ENCODE data around the gene PCGF6. TPM values are rescaled to one million over a fixed set of nuclear protein-coding genes. Genes with fewer than 3 reads are reported as not detected.

PCGF6 gene
- total RNA-seq, 2 donors from 2014 or later, result 7.0 to 13.8 TPM

DNA sequence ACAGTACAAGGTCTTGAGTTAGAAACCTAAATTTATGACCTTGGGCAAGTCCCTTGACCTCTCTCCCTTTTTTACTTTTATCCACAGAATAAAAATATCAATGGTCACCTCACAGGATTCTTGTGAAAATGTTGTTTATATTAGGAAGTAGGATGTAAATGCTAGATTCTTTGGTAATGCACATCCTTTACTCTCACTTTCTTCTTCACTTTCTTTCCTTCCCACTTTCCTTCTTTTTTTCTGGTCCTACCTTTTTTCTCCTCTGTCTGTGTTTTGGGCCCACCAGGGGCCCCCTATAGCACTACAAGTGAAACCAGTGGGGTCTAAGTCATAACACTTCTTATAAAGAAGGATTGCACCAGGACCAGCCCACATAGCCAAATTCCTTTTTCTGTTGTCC, 93.1 kb downstream of the PCGF6 start:
- H3K4me1 ChIP-seq (ENCODE audit: control insufficient read depth in 1 of 2, low read depth in 2 of 2), result no peaks in the 10 kb centered on the region
- H3K4me3 ChIP-seq, result no peak overlapping the region
- ATAC-seq (ENCODE audit: insufficient number of reproducible peaks, low FRiP score, low read depth) (no peak), DNase-seq (ENCODE audit: low spot score) (no peak)
- TF ChIP-seq, protein P1, sequence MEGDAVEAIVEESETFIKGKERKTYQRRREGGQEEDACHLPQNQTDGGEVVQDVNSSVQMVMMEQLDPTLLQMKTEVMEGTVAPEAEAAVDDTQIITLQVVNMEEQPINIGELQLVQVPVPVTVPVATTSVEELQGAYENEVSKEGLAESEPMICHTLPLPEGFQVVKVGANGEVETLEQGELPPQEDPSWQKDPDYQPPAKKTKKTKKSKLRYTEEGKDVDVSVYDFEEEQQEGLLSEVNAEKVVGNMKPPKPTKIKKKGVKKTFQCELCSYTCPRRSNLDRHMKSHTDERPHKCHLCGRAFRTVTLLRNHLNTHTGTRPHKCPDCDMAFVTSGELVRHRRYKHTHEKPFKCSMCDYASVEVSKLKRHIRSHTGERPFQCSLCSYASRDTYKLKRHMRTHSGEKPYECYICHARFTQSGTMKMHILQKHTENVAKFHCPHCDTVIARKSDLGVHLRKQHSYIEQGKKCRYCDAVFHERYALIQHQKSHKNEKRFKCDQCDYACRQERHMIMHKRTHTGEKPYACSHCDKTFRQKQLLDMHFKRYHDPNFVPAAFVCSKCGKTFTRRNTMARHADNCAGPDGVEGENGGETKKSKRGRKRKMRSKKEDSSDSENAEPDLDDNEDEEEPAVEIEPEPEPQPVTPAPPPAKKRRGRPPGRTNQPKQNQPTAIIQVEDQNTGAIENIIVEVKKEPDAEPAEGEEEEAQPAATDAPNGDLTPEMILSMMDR (IDR thresholded peaks at IDR 0.05), result no peak
- no peaks in the 10 kb centered on the region for H3K36me3 ChIP-seq
- no peaks in the 10 kb centered on the region for H3K9me3 ChIP-seq
- no peak overlapping the region for H3K27ac ChIP-seq
- H3K27me3 ChIP-seq (replicated peaks; ENCODE audit: insufficient read depth), result no peaks in the 10 kb centered on the region

DNA sequence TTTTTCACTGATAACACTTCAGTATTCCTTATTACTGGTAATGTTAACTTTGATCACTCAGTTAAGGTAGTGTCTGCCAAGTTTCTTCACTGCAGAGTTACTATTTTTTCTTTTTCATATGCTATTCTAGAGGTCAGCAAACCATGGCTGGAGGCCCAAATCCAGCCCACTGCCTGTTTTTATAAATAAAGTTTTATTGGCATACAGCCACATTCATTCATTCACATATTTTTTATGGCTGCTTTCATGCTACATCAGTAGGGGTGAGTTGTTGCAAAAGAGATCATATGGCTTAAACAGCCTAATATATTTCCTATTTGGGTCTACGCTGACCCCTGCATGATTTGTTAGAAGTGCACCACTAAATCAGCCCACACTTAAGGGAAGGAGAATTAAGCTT, 94.3 kb downstream of the PCGF6 start:
- DNase-seq (ENCODE audit: low spot score) (no peak), ATAC-seq (ENCODE audit: insufficient number of reproducible peaks, low FRiP score, low read depth) (no peak)
- H3K27me3 ChIP-seq (replicated peaks; ENCODE audit: insufficient read depth), result no peaks in the 10 kb centered on the region
- H3K4me1 ChIP-seq (ENCODE audit: control insufficient read depth in 1 of 2, low read depth in 2 of 2), result no peaks in the 10 kb centered on the region
- H3K27ac ChIP-seq, result no peak overlapping the region
- TF ChIP-seq, protein P1 (IDR thresholded peaks at IDR 0.05), result no peak
- no peaks in the 10 kb centered on the region for H3K36me3 ChIP-seq
- H3K9me3 ChIP-seq, result no peaks in the 10 kb centered on the region
- H3K4me3 ChIP-seq, result no peak overlapping the region

DNA sequence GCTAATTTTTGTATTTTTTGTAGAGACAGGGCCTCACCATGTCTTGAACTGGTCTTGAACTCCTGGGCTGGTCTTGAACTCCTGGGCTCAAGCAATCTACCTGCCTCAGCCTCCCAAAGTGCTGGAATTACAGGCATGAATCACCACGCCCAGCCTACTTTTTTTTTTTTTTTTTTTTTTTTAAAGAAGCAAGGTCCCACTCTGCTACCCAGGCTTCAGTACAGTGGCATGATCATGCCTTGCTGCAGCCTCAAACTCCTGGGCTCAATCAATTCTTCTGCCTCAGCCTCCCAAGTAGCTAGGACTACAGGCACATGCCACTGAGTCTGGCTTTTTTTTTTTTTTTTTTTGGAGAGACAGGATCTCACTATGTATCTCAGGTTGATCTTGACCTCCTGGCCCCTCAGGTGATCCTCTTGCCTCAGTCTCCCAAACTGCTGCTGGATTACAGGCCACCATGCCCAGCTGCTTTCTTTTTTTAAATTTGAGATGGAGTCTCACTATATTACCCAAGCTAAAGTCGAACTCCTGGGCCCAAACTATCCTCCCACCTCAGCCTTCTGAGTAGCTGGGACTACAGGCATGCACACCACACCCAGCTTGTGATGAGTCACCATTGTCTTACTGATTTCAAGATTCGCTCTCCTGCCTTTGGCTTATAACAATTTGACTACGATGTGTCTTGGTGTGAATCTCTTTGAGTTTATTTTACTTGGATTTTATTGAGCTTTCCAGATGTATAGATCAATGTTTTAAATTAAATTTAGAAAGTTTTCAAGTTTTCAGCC, 96.2 kb downstream of the PCGF6 start:
- Histone ChIP-seq H3K4me3 (no peak overlapping the region), H3K27me3 (replicated peaks; ENCODE audit: insufficient read depth) (no peaks in the 10 kb centered on the region), H3K4me1 (ENCODE audit: control insufficient read depth in 1 of 2, low read depth in 2 of 2) (no peaks in the 10 kb centered on the region), H3K9me3 (no peaks in the 10 kb centered on the region), H3K36me3 (no peaks in the 10 kb centered on the region), H3K27ac (no peak overlapping the region)
- TF ChIP-seq, protein P1 (IDR thresholded peaks at IDR 0.05), result no peak
- DNase-seq (ENCODE audit: low spot score) (no peak), ATAC-seq (ENCODE audit: insufficient number of reproducible peaks, low FRiP score, low read depth) (no peak)

DNA sequence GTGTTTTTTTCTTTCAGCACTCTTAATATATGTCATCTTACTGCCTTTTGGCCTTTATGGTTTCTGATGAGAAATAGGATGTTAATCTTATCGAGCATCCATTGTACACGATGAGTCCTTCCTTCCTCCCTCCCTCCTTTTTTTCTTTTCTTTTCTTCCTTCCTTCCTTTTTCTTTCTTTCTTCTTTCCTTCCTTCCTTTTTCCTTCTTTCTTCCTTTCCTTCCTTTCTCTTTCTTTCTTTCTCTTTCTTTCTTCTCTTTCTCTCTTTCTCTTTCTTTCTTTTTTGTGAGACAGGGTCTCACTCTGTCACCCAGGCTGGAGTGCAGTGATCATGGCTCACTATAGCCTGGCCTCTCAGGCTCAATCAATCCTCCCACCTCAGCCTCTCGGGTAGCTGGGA, 96.8 kb downstream of the PCGF6 start:
- Histone ChIP-seq H3K27me3 (replicated peaks; ENCODE audit: insufficient read depth) (no peaks in the 10 kb centered on the region), H3K27ac (no peak overlapping the region), H3K4me3 (no peak overlapping the region), H3K4me1 (ENCODE audit: control insufficient read depth in 1 of 2, low read depth in 2 of 2) (no peaks in the 10 kb centered on the region), H3K9me3 (no peaks in the 10 kb centered on the region), H3K36me3 (no peaks in the 10 kb centered on the region)
- TF ChIP-seq, protein P1 (IDR thresholded peaks at IDR 0.05), result no peak
- ATAC-seq (ENCODE audit: insufficient number of reproducible peaks, low FRiP score, low read depth) (no peak), DNase-seq (ENCODE audit: low spot score) (no peak)

Other genes starting within 250 kb of the PCGF6 start
- gene NT5C2, start 157.9 kb downstream of the PCGF6 start, total RNA-seq, result 100 to 1,000 TPM; 105 to 114 TPM
- not detected for gene RPEL1, start 105.3 kb downstream of the PCGF6 start, total RNA-seq
- not detected for gene INA, start 74.0 kb downstream of the PCGF6 start, total RNA-seq
- 1 to 10 TPM; 3.7 to 5.3 TPM for gene TAF5, start 16.8 kb upstream of the PCGF6 start, total RNA-seq
- 100 to 1,000 TPM; 148 to 269 TPM for gene ATP5MK, start 45.3 kb upstream of the PCGF6 start, total RNA-seq
- gene PDCD11, start 45.5 kb upstream of the PCGF6 start, total RNA-seq, result 10 to 100 TPM; 10.7 to 23.0 TPM
- 100 to 1,000 TPM in 1 of 2 donors, 10 to 100 TPM in 1; 98.4 to 113 TPM for gene CALHM2, start 101.2 kb upstream of the PCGF6 start, total RNA-seq
- gene CALHM1, start 107.8 kb upstream of the PCGF6 start, total RNA-seq, result not detected
- gene CALHM3, start 128.1 kb upstream of the PCGF6 start, total RNA-seq, result not detected
- under 1 TPM in 1 of 2 donors, not detected in 1; 0.28 TPM for gene NEURL1, start 142.6 kb upstream of the PCGF6 start, total RNA-seq